HFFc6 (cell line): Measurements from ENCODE around the gene TANGO2. TPM values are rescaled to one million over a fixed set of nuclear protein-coding genes. Genes with fewer than 3 reads are reported as not detected.

ENCODE experiments used
- DNase-seq: peaks from one replicate; pipeline ENCODE4 v3.0.0-alpha.2; 2018
- H3K27ac Mint-ChIP-seq: 2 replicates; pipeline ENCODE4 v1.8.0; 2020; ENCODE audit warnings: mild to moderate bottlenecking, mixed read lengths
- H3K27me3 Mint-ChIP-seq: 2 replicates; pipeline ENCODE4 v1.8.0; 2021; ENCODE audit warnings: mild to moderate bottlenecking, moderate library complexity, mixed read lengths; ENCODE audit not compliant: insufficient read depth
- H3K36me3 Mint-ChIP-seq: 2 replicates; pipeline ENCODE4 v1.8.0; 2021; ENCODE audit warnings: low read depth, mixed read lengths
- H3K4me1 Mint-ChIP-seq: 2 replicates; pipeline ENCODE4 v1.8.0; 2020; ENCODE audit warnings: low read depth, mixed read lengths
- H3K4me3 Mint-ChIP-seq: 2 replicates; pipeline ENCODE4 v1.8.0; 2020; ENCODE audit warnings: mild to moderate bottlenecking, moderate library complexity, mixed read lengths
- H3K9me3 Mint-ChIP-seq: 2 replicates; pipeline ENCODE4 v1.8.0; 2020; ENCODE audit warnings: mild to moderate bottlenecking, mixed read lengths
- total RNA-seq, 6 experiments: library from RNA; stranded (reverse); fragmentation: NEBNext Ultra II Directional; extraction: Animal tissue kit (Norgen Biotek cat#: 25700); gene quantifications; 2 replicates in 1 of 6; 3 replicates in 5 of 6; pipeline ENCODE4 v1.2.3, GENCODE V29; 2021
- TF ChIP-seq, protein P1 (sequence below): fragments of 200-600 bp; sonication (generic); IDR thresholded peaks from 2 replicates; pipeline ENCODE4 v1.5.0; 2021; ENCODE audit warnings: antibody characterized with exemption, mild to moderate bottlenecking

TANGO2 gene
- total RNA-seq, 6 experiments from 2014 or later, result 28.5 to 38.0 (median 34.9) TPM

DNA sequence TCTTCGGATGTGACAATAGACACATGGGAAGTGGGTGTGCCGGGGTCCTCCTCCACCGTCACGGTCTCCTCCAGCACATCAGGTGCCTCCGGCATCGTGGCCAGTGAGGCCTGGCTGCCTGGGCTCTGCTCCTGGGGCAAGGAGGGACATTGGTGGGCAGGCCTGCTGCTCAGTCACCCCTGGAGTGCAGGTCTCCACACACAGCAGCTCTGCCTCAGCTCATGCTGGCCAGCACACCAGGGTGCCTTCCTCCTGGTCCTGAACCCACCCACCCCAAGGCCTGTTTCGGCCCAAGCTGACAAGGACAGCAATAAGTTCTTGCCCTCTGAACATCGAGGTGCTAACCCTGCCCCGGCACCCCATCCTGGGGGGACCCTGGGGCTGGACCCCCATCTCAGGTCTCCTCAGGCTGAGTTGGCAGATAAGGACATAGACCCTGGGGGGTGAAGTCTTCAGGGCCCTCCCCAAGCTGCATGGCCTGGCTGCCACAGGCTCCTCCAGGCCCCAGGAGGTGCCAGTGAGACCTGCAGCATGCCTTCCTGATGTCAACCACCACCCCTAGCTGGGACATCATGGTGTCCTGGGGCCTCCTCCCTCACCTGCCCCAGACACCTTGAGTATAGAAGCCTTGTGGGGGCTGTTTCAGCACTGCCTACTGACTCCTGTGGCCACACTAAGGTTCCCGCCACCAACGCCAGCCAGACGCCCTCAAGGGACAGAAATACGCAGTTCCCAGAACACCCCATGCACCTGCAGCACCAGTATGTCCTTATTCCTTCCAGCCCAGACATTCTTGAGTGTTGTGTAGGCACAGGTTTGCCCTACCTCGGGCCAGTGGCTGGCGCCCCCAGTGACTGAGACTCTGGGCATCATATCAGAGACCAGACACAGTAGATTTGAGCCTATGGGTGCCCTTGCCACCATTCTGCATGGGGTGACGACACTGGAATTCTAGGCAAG, 38.7 kb upstream of the TANGO2 start:
- Mint-ChIP-seq H3K9me3 (no peaks in the 10 kb centered on the region), H3K27me3 (peaks cover 4% of the 10 kb centered on the region; the same call in 1 of the 2 replicates), H3K36me3 (no peaks in the 10 kb centered on the region), H3K4me1 (peaks cover 16% of the 10 kb centered on the region), H3K4me3 (no peak overlapping the region), H3K27ac (no peak overlapping the region)
- DNase-seq, result no peak
- TF ChIP-seq, protein P1, sequence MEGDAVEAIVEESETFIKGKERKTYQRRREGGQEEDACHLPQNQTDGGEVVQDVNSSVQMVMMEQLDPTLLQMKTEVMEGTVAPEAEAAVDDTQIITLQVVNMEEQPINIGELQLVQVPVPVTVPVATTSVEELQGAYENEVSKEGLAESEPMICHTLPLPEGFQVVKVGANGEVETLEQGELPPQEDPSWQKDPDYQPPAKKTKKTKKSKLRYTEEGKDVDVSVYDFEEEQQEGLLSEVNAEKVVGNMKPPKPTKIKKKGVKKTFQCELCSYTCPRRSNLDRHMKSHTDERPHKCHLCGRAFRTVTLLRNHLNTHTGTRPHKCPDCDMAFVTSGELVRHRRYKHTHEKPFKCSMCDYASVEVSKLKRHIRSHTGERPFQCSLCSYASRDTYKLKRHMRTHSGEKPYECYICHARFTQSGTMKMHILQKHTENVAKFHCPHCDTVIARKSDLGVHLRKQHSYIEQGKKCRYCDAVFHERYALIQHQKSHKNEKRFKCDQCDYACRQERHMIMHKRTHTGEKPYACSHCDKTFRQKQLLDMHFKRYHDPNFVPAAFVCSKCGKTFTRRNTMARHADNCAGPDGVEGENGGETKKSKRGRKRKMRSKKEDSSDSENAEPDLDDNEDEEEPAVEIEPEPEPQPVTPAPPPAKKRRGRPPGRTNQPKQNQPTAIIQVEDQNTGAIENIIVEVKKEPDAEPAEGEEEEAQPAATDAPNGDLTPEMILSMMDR, result no peak

DNA sequence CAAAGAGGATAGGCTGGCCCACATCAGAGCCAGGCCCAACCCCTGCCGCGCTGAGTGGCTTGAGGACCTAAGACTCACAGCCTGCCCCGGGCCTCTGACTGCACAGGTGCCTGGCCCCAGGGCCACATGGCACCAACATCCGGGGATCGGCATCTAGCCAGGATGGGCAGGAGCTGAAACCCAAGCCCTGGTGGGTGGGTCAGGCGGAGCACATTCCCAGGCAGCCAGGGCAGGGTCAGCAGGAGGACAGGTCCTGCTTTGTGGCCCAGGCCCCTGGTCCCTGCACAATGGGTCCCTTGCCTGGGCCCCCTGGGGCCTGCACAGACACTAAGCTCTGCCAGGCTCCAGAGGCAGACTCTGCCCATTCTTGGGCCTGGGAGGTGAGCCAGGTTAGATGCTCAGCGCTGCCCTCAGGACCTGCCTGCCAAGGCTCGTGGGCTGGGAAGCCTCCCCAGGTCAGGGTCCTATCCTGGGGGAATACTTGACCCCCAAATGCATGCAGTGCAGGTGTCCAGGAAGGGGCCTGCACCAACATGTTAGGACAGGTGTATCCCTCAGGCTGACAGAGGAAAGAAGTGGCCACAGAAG, 37.8 kb upstream of the TANGO2 start:
- Mint-ChIP-seq H3K9me3 (no peaks in the 10 kb centered on the region), H3K36me3 (no peaks in the 10 kb centered on the region), H3K4me1 (peaks cover 16% of the 10 kb centered on the region), H3K4me3 (no peak overlapping the region), H3K27ac (no peak overlapping the region; the same call in 1 of the 2 replicates), H3K27me3 (peaks cover 4% of the 10 kb centered on the region; the same call in 1 of the 2 replicates)
- no peak for DNase-seq
- TF ChIP-seq, protein P1, result no peak

DNA sequence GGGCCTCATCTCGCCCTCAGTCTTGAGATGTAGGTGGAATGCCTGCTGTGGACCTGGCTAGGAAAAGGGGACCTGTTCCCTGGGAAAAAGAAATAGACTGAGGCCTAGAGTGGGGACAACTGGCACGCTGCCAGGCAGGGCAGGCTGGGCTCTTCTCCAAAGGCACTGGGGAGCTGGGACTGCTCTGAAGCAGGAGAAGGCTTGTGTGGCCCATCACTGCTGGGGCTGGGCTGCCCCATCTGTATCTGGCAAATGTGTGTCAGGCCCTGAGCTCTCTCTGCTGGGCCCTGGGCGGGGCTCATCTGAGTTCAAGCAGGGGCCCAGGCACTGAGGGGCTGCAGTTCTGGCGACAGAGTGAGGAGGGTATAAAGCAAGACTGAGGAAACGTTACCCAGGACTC, 37.2 kb upstream of the TANGO2 start:
- Mint-ChIP-seq H3K36me3 (no peaks in the 10 kb centered on the region), H3K4me3 (no peak overlapping the region), H3K27me3 (peaks cover 4% of the 10 kb centered on the region; the same call in 1 of the 2 replicates), H3K4me1 (peaks cover 16% of the 10 kb centered on the region), H3K27ac (peak overlapping the region; percentile 38; the same call in 1 of the 2 replicates), H3K9me3 (no peaks in the 10 kb centered on the region)
- DNase-seq, result no peak
- TF ChIP-seq, protein P1, result no peak

DNA sequence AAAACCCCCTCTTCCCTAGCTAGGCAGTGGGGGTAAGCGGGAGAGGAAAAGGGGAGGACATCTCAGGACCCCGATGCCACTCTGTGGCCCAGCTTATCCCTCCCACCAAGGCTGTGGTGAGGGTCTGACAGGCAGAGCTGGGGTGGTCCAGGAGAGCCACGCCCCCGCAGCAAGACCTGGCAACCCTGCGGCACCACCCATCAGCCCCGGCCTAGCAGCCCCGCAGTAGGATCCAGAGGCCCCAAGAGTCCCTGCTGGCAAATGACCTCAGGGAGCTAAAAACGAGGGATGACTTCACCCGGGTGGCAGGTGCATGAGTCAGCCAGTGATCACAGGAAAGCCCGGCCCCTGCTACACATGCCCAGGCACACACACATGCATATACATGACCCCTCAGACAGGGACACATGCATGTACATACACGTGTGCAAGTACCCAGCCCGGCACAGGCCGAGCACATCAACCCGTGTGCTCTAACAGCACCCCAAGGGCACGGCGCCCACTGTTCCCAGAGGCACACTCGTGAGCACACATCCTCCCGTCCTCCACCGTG, 36.6 kb upstream of the TANGO2 start:
- DNase-seq, result peak; percentile 73
- Mint-ChIP-seq H3K9me3 (no peaks in the 10 kb centered on the region), H3K4me1 (peaks cover 16% of the 10 kb centered on the region), H3K4me3 (no peak overlapping the region), H3K27me3 (peaks cover 4% of the 10 kb centered on the region; the same call in 1 of the 2 replicates), H3K27ac (peak overlapping the region; percentile 38; the same call in 1 of the 2 replicates), H3K36me3 (no peaks in the 10 kb centered on the region)
- TF ChIP-seq, protein P1, result no peak

DNA sequence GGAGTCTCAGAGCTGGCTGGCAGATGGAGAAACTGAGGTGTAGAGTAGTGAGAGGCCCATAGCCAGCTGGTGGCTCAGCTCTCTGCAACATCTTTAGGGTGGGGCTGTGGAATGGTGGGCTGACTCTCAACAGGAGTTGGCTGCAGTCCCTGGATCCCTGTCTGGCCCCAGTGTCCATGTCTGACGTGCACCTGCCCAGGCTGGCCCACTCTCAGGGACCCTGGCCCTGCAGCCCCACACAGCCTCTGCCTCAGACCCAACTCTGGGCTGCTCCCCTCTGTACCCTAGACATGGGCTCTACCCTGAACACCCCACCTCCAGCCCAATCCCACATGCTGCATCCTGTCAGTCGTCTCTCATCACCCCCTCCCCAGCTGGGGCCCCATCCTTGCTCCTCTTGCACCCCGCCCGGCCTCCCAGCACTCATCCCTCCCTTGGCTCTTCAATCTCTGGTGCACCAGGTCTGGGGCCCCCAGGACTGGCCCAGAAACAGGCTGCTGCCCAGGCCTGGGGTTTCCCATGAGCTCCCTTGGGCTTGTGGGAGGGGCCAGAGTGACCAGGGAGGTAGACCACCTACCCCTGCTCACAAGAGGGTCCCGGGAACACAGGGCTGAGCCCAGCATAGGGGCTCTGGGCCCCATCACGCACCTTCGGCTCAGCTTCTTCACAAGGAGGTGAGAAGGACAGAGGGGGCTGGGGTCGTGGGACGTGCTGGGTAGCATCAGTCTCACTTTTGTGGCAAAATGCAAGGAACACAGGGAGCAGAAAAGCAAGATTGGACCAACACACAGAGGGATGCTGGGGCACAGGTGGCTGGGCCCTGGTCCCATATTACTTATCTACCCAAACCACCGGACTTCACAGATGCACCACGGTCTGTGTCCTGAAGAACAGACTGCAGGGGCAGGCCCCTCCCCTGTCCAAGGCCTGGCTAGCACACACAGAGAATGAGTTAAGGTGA, 35.8 kb upstream of the TANGO2 start:
- DNase-seq, result no peak
- TF ChIP-seq, protein P1, result no peak
- H3K27me3 Mint-ChIP-seq, result peaks cover 6% of the 10 kb centered on the region; the same call in 1 of the 2 replicates
- H3K27ac Mint-ChIP-seq, result no peak overlapping the region
- H3K9me3 Mint-ChIP-seq, result no peaks in the 10 kb centered on the region
- H3K4me3 Mint-ChIP-seq, result no peak overlapping the region
- H3K4me1 Mint-ChIP-seq, result peaks cover 16% of the 10 kb centered on the region
- H3K36me3 Mint-ChIP-seq, result no peaks in the 10 kb centered on the region
